ENCODE data around the gene C1orf53.

DNA sequence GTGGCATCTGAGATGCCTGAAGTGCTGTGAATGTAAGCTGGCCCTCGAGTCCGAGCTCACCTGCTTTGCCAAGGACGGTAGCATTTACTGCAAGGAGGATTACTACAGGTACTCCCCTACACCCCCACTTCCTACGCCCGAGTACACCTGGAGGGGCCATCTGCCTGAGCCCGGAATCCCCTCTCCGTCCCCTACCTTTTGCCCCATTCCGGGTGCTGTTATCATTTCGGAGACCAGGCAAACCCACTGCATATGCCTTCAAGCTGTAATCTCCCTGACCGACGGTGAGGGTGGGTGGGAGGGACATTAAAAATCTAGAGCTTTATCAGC, 17.6 kb downstream of the C1orf53 start:
- TF ChIP-seq ZNF274 (IDR thresholded peaks at IDR 0.05; ENCODE audit: low read length) (no peak), ZNF274 (tag by site-specific recombination; IDR thresholded peaks at IDR 0.05; ENCODE audit: borderline replicate concordance) (no peak), CTCF (tag by site-specific recombination; IDR thresholded peaks at IDR 0.05) (no peak), BCL11B (tag by site-specific recombination; IDR thresholded peaks at IDR 0.05; ENCODE audit: low read depth) (no peak), ZNF138 (tag by site-specific recombination; IDR thresholded peaks at IDR 0.05; ENCODE audit: borderline replicate concordance) (no peak), ZNF558 (tag by site-specific recombination; IDR thresholded peaks at IDR 0.05) (no peak), ATF2 (tag by site-specific recombination; IDR thresholded peaks at IDR 0.05; ENCODE audit: low read depth) (no peak), ZNF335 (tag by site-specific recombination; conservative IDR thresholded peaks at IDR 0.05) (no peak), ZNF174 (tag by site-specific recombination; IDR thresholded peaks at IDR 0.05) (no peak), ZNF23 (tag by site-specific recombination; IDR thresholded peaks at IDR 0.05; ENCODE audit: borderline replicate concordance) (no peak)
- TF ChIP-seq, protein P1, sequence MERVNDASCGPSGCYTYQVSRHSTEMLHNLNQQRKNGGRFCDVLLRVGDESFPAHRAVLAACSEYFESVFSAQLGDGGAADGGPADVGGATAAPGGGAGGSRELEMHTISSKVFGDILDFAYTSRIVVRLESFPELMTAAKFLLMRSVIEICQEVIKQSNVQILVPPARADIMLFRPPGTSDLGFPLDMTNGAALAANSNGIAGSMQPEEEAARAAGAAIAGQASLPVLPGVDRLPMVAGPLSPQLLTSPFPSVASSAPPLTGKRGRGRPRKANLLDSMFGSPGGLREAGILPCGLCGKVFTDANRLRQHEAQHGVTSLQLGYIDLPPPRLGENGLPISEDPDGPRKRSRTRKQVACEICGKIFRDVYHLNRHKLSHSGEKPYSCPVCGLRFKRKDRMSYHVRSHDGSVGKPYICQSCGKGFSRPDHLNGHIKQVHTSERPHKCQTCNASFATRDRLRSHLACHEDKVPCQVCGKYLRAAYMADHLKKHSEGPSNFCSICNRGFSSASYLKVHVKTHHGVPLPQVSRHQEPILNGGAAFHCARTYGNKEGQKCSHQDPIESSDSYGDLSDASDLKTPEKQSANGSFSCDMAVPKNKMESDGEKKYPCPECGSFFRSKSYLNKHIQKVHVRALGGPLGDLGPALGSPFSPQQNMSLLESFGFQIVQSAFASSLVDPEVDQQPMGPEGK (tag by site-specific recombination; IDR thresholded peaks at IDR 0.05): no peak
- TF ChIP-seq, protein P2, sequence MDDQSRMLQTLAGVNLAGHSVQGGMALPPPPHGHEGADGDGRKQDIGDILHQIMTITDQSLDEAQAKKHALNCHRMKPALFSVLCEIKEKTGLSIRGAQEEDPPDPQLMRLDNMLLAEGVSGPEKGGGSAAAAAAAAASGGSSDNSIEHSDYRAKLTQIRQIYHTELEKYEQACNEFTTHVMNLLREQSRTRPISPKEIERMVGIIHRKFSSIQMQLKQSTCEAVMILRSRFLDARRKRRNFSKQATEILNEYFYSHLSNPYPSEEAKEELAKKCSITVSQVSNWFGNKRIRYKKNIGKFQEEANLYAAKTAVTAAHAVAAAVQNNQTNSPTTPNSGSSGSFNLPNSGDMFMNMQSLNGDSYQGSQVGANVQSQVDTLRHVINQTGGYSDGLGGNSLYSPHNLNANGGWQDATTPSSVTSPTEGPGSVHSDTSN (CRISPR knock-in tag; IDR thresholded peaks at IDR 0.05): no peak

All from HEK293 (cell line).